HL-60 (cell line): Measurements from ENCODE around the gene GSAP.

Experiments used
- CTCF ChIP-seq: IDR thresholded peaks from one replicate; pipeline ENCODE4 v1.5.1; 2011; ENCODE audit warnings: low read length, control low read depth, inconsistent platforms; ENCODE audit not compliant: insufficient read depth
- GABPA ChIP-seq: IDR thresholded peaks from 2 replicates; pipeline ENCODE4 v1.6.1; 2012; ENCODE audit warnings: low read depth
- TF ChIP-seq, protein P1 (sequence below): IDR thresholded peaks from 2 replicates; pipeline ENCODE4 v1.6.1; 2012; ENCODE audit warnings: low read depth; ENCODE audit not compliant: insufficient replicate concordance

DNA sequence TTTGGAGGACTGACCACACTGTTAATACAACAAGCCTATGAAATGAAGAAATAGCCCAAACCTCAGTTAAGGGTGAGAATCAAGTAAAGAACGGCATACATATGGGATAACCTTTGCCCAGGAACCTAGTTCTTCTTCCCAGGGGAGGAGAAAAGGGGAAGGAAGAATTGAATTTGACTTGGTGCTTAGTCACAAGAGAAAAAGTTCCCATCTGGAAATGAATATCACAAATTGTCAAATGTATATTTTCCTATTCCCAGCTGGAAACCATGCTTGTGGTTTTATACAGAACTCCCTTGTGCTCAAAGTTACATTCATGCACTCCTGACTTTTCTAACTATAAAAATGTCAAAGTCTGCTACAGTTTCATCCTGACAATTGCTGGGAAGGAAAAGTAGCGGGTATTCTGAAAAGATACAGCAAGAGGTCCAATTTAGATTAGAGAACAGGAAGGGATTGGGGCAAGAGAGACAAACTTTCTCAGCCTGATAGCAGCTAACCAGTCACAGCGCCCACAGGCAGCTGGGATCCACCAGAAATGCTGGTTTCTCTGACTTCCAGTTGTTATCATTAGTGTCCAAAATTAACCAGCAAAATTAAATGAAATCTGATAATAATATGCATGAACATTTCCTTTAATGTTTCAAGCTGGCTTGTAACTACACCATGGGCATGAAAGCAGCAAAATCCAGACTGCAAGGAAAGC is 18.6 kb upstream of the GSAP start:
- no peak for TF ChIP-seq CTCF
- TF ChIP-seq, protein P1, sequence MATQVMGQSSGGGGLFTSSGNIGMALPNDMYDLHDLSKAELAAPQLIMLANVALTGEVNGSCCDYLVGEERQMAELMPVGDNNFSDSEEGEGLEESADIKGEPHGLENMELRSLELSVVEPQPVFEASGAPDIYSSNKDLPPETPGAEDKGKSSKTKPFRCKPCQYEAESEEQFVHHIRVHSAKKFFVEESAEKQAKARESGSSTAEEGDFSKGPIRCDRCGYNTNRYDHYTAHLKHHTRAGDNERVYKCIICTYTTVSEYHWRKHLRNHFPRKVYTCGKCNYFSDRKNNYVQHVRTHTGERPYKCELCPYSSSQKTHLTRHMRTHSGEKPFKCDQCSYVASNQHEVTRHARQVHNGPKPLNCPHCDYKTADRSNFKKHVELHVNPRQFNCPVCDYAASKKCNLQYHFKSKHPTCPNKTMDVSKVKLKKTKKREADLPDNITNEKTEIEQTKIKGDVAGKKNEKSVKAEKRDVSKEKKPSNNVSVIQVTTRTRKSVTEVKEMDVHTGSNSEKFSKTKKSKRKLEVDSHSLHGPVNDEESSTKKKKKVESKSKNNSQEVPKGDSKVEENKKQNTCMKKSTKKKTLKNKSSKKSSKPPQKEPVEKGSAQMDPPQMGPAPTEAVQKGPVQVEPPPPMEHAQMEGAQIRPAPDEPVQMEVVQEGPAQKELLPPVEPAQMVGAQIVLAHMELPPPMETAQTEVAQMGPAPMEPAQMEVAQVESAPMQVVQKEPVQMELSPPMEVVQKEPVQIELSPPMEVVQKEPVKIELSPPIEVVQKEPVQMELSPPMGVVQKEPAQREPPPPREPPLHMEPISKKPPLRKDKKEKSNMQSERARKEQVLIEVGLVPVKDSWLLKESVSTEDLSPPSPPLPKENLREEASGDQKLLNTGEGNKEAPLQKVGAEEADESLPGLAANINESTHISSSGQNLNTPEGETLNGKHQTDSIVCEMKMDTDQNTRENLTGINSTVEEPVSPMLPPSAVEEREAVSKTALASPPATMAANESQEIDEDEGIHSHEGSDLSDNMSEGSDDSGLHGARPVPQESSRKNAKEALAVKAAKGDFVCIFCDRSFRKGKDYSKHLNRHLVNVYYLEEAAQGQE: no peak
- no peak for TF ChIP-seq GABPA
